ENCODE measurements around the gene ART1. TPM values are rescaled to one million over a fixed set of nuclear protein-coding genes. Genes with fewer than 3 reads are reported as not detected.
A peak's percentile ranks its signal among the peaks of the same experiment; 100 is the strongest.

The ART1 gene
- total RNA-seq, 1 donor from 2014 or later: not detected

GRCh38 chr11:3615998-3616397 lies 28.9 kb upstream of the ART1 start:
- Mint-ChIP-seq H3K4me3 (no peak overlapping the region), H3K27me3 (ENCODE audit: low read depth) (no peaks in the 10 kb centered on the region), H3K9me3 (peaks cover 4% of the 10 kb centered on the region), H3K4me1 (no peaks in the 10 kb centered on the region), H3K27ac (ENCODE audit: unreplicated experiment) (no peak overlapping the region), H3K36me3 (ENCODE audit: low read depth) (no peaks in the 10 kb centered on the region)
- DNase-seq (ENCODE audit: low read depth, low spot score): no peak
- no peak for TF ChIP-seq CTCF (conservative IDR thresholded peaks at IDR 0.05)

GRCh38 chr11:3616721-3617460 lies 28.0 kb upstream of the ART1 start:
- Mint-ChIP-seq H3K9me3 (peaks cover 3% of the 10 kb centered on the region), H3K36me3 (ENCODE audit: low read depth) (no peaks in the 10 kb centered on the region), H3K27me3 (ENCODE audit: low read depth) (no peaks in the 10 kb centered on the region)

GRCh38 chr11:3617990-3618389 lies 26.9 kb upstream of the ART1 start:
- Mint-ChIP-seq H3K27ac (ENCODE audit: unreplicated experiment) (no peak overlapping the region), H3K9me3 (no peaks in the 10 kb centered on the region), H3K4me3 (no peak overlapping the region), H3K27me3 (ENCODE audit: low read depth) (no peaks in the 10 kb centered on the region), H3K36me3 (ENCODE audit: low read depth) (no peaks in the 10 kb centered on the region), H3K4me1 (no peaks in the 10 kb centered on the region)
- DNase-seq (ENCODE audit: low read depth, low spot score): no peak
- no peak for TF ChIP-seq CTCF (conservative IDR thresholded peaks at IDR 0.05)

More at GRCh38 chr11:3616721-3617460, 28.0 kb upstream of the ART1 start:
- Mint-ChIP-seq H3K27ac (ENCODE audit: unreplicated experiment) (no peak overlapping the region), H3K4me3 (no peak overlapping the region), H3K4me1 (no peaks in the 10 kb centered on the region)
- no peak for DNase-seq (ENCODE audit: low read depth, low spot score)
- TF ChIP-seq CTCF (conservative IDR thresholded peaks at IDR 0.05): no peak

GRCh38 chr11:3622521-3622920 lies 22.4 kb upstream of the ART1 start:
- no peak for DNase-seq (ENCODE audit: low read depth, low spot score)
- no peaks in the 10 kb centered on the region for H3K9me3 Mint-ChIP-seq

GRCh38 chr11:3623121-3623520 lies 21.8 kb upstream of the ART1 start:
- no peaks in the 10 kb centered on the region for H3K27me3 Mint-ChIP-seq (ENCODE audit: low read depth)
- H3K9me3 Mint-ChIP-seq: no peaks in the 10 kb centered on the region
- H3K4me1 Mint-ChIP-seq: no peaks in the 10 kb centered on the region
- no peak overlapping the region for H3K4me3 Mint-ChIP-seq
- no peak for DNase-seq (ENCODE audit: low read depth, low spot score)
- no peak for TF ChIP-seq CTCF (conservative IDR thresholded peaks at IDR 0.05)
- H3K27ac Mint-ChIP-seq (ENCODE audit: unreplicated experiment): peak overlapping the region; percentile 12
- no peaks in the 10 kb centered on the region for H3K36me3 Mint-ChIP-seq (ENCODE audit: low read depth)

More at GRCh38 chr11:3622521-3622920, 22.4 kb upstream of the ART1 start:
- TF ChIP-seq CTCF (conservative IDR thresholded peaks at IDR 0.05): no peak
- Mint-ChIP-seq H3K36me3 (ENCODE audit: low read depth) (no peaks in the 10 kb centered on the region), H3K4me3 (no peak overlapping the region), H3K27ac (ENCODE audit: unreplicated experiment) (no peak overlapping the region), H3K4me1 (no peaks in the 10 kb centered on the region), H3K27me3 (ENCODE audit: low read depth) (no peaks in the 10 kb centered on the region)
